CD4-positive, alpha-beta T cell treated with Interleukin-17A for 4 hours (primary cell): ENCODE data around the gene INSIG1.

Experiments used
- DNase-seq: peaks from one replicate; pipeline ENCODE4 v3.0.0-alpha.2; 2020; ENCODE audit warnings: mixed read lengths

Gene INSIG1

GRCh38 chr7:155353256-155353897, 55.7 kb downstream of the INSIG1 start:
- no peak for DNase-seq

- DNase-seq = no peak
These were observed 56.8 kb downstream of the INSIG1 start for GRCh38 chr7:155354371-155355048.

DNA sequence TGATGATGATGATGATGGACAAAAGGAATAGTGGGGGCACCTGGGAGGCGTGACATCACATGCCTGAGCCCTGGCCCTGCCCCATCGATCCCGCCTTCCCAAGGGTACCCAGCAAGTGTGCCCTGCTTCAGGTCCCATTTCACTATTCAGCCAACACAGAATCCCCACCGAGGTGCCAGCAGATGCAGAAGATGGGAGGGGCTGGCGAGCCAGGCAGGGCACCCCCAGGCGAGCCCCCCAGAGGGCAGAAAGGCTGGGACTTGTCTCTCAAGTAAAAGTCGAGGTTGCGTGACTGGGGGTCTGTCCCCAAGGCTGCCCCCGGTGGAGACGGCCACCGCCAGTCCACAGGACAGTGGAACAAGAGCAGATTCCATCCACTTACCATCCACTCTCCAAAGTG, 57.5 kb downstream of the INSIG1 start:
- DNase-seq = no peak

DNA sequence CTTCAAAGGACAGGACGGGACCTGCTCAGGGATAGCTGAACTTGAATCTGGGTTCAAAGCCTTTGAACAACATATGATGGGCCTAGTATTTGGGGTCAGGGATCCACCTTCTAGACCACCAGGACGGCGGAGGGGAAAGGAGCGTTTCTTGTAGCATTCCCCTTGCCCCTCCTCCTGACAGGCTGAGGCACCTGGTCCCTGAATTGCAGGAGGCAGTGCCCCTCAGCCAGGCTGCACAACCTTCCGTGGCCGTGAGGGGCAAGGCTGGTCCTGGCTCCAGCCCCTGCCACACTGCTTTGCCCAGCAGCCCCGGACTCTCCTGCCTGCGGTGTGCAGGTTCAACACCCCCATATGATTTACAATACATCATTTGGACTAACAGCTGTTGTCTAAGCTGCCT, 58.1 kb downstream of the INSIG1 start:
- no peak for DNase-seq

DNA sequence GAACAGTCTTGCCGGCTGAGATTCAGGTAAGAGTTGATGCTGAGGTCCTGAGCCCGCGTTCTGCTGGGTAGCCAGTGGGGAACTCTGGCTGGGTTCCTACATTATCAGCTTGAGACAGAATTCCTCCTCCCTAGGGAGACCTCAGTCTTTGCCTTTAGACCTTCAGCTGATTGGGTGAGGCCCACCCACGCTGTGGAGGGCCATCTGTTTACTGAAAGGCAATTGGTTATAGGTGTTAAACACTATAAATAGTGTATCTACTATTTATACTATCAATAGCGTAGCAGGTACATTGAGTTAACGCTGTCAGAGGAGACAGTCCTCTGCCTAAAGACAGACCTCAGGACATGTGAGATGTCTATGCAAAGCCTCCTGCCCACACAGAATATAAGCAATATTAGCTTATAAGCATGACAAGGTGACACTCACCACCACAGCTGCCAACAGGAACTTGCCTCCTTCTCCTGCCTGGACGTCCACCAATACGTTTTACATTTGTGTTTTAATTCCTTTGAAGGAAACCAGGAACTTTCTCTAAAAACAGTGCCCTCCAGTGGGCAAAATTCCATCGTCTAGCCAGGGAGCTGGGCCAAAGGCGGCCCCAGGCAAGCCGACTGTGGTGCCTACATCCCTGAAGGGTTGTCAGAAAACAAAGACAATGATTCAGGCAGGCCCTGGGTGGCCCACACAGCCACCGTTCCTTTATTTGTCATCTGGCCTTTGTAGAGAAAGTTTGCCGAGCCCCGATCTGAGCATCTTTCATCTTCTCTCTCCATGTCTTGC, 58.8 kb downstream of the INSIG1 start:
- DNase-seq = peak; percentile 18

GRCh38 chr7:155357573-155358041, 59.9 kb downstream of the INSIG1 start:
- DNase-seq = no peak

DNA sequence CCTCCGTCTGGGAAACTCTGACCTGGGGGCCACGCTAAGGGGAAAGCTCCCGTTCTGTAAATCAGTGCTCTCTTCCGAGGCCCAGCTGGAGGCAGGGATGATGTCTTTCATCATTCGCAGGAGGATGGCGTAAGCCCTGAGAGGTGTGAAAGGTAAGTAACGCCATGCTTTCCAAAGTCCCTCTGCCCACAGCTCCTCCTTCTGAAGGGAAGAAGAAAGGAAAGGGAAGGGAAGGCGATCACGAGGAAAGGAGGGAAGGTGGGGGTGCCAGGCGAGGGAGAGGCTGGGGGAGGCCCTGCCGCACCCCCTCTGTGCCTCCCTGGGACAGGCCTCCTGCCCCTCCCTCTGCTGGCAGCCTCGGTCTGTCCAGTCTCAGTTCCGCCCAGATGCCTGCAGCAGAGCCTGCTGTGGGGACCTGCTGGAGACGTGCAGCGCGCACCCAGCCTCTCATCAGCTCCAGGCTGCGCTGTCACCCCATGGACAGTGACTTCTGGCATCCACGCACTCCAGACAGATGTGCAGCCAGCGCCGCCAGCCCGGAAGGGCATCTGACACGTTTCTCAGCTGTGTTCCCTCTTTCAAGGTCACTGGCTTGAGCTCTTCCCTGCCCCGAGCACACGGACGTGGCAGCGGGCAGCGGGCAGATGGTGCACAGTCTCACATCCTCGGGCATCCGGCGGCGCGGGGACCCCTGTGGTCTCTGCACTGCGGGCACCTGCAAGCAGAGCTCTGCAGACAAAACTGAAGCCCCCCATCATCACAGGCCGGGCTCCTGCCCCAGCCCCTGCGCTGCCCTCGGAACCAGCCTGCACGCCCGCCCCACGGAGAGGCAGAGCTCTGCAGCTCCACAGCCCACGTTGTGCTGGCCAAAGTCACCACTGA, 60.6 kb downstream of the INSIG1 start:
- DNase-seq = no peak

GRCh38 chr7:155358948-155359712, 61.5 kb downstream of the INSIG1 start:
- no peak for DNase-seq
